Right cardiac atrium (tissue), 5 donors: ENCODE measurements around the gene PTPRD. TPM values are rescaled to one million over a fixed set of nuclear protein-coding genes. Genes with fewer than 3 reads are reported as not detected.

Experiments used
- ATAC-seq, 2 donors: fragments of 200-7000 bp; cut with Tn5 transposase; one replicate each; pipeline versions ENCODE4 v1.8.0 to v1.9.1; 2020; ENCODE audit warnings: moderate library complexity in 2 of 2, mild to moderate bottlenecking in 1 of 2
- DNase-seq, 3 donors: peaks; one replicate each; pipeline ENCODE4 v3.0.0-alpha.2; 2020
- H3K27ac ChIP-seq: one replicate; pipeline ENCODE4 v1.5.1; 2013; ENCODE audit warnings: mild to moderate bottlenecking, low read length, control low read depth, moderate library complexity
- H3K27me3 ChIP-seq: one replicate; pipeline ENCODE4 v1.6.1; 2013; ENCODE audit not compliant: control insufficient read depth, insufficient read depth
- H3K4me1 ChIP-seq: one replicate; pipeline ENCODE4 v1.6.1; 2013; ENCODE audit warnings: low read length; ENCODE audit not compliant: control insufficient read depth, insufficient read depth
- H3K4me3 ChIP-seq: one replicate; pipeline ENCODE4 v1.5.1; 2013; ENCODE audit warnings: low read length, control low read depth
- H3K9me3 ChIP-seq: one replicate; pipeline ENCODE4 v1.6.1; 2013; ENCODE audit warnings: low read length; ENCODE audit not compliant: control insufficient read depth
- WGBS: extraction: QIAGEN DNeasy Blood & Tissue Kit; methylation state at CpG from one replicate; pipeline ENCODE4 v1.1.7; 2013; 5-methylcytosine and 5-hydroxymethylcytosine counted together
- intact Hi-C, 4 donors: fragments of 100-400 bp; cut with DNase I; formaldehyde crosslinking; loops; one replicate each; pipeline versions ENCODE4 v1.11.0 to v1.14.0; 2022 to 2023
- polyA plus RNA-seq: library from polyadenylated mRNA; stranded (reverse); fragments of 200-250 nt; gene quantifications from one replicate; pipeline ENCODE4 v1.2.3, GENCODE V29; 2013
- total RNA-seq, 4 donors: library from RNA; stranded (reverse); fragmentation: NEBNext Ultra II Directional; extraction: Animal tissue kit (Norgen Biotek cat#: 25700); gene quantifications; one replicate each; pipeline ENCODE4 v1.2.1, GENCODE V29; 2021
- donor health status: healthy with polysubstance abuse.
- donor health status: DM: no; HTN: yes; CAD: no.
- donor health status: DM: no; HTN: no; CAD: no.
- donor health status: DM: no; HTN: yes; CAD: no; lungs with severe emphysema.
- donor health status: DM: yes; HTN: yes; CAD: no.

The PTPRD gene
- total and polyA plus RNA-seq, 5 donors: 1.3 to 11.8 (median 7.1) TPM

DNA sequence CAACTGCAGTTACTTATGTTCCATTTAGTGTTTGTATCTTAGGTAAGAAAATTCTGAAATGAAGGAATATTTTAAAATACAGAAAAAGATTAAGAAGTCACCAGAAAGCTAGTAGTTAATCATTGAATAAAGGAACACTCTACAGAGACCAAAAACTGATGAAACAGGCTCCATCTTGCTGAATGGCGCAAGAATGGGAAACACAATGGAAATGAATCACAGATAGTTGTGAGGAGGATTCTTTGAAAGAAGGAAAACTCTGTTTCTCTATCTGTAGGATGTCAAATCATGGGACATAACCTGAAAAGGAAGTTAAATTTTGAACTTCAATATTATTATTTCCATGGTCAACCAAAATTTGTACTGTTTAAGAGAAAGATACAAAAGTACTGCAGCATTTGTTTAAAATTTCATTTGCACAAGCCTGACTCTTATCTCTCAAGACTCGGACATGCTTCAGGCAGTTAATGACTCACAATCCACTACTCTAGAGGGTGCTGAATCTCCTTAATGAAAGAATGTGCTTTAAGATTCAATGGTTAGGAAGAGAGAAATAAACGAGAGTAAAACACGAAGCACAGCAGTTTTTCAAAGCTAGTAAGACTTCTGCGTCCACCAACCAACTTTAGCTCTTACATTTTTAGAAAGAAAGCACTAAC lies 1748.8 kb downstream of the PTPRD start:
- WGBS: 53% methylated on average over 5 of the region's 5 CpGs
- Histone ChIP-seq H3K4me1 (no peaks in the 10 kb centered on the region), H3K27ac (no peak overlapping the region), H3K9me3 (no peaks in the 10 kb centered on the region), H3K4me3 (no peak overlapping the region), H3K27me3 (no peaks in the 10 kb centered on the region)
- DNase-seq (no peak), ATAC-seq (peak in 1 of 2 donors; percentile 42)
- intact Hi-C loops: no loop called here

DNA sequence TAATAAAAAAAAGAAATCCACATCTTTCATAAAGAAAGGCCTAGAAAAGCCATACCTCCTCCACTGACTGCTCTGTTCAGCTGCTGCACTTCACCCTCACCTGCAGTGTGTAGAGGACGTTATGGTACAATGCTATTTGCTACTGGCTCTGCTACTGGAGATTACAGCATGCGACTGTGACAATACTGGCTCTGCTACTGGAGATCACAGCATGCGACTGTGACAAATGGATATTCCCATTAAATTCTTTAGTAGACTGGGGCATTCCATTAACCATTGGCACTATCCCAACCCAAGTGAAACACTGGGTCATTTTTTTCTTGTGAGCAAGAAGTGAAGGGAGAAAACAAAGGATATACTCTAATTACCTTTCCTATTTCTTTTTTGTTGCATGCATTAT lies 1749.7 kb downstream of the PTPRD start:
- Histone ChIP-seq H3K27me3 (no peaks in the 10 kb centered on the region), H3K27ac (no peak overlapping the region), H3K9me3 (no peaks in the 10 kb centered on the region), H3K4me3 (no peak overlapping the region), H3K4me1 (no peaks in the 10 kb centered on the region)
- no peak for ATAC-seq
- 58% methylated on average over 3 of the region's 3 CpGs for WGBS
- intact Hi-C loops: no loop called here
- DNase-seq: no peak

- no peak for ATAC-seq
- H3K4me1 ChIP-seq: no peaks in the 10 kb centered on the region
- intact Hi-C loops: no loop called here
- DNase-seq: no peak
- H3K27me3 ChIP-seq: no peaks in the 10 kb centered on the region
- H3K27ac ChIP-seq: no peak overlapping the region
- WGBS: 27% methylated on average over 4 of the region's 4 CpGs
- H3K9me3 ChIP-seq: no peaks in the 10 kb centered on the region
- no peak overlapping the region for H3K4me3 ChIP-seq
Observed at GRCh38 chr9:8860925-8861324, 1751.9 kb downstream of the PTPRD start.

GRCh38 chr9:8860086-8860485 lies 1752.7 kb downstream of the PTPRD start:
- H3K27ac ChIP-seq: no peak overlapping the region
- intact Hi-C loops: no loop called here

GRCh38 chr9:8859416-8859815 lies 1753.4 kb downstream of the PTPRD start:
- Histone ChIP-seq H3K27me3 (peaks cover 3% of the 10 kb centered on the region), H3K4me1 (no peaks in the 10 kb centered on the region), H3K27ac (no peak overlapping the region), H3K9me3 (no peaks in the 10 kb centered on the region), H3K4me3 (no peak overlapping the region)
- intact Hi-C loops: no loop called here
- ATAC-seq: no peak
- 46% methylated on average over 3 of the region's 3 CpGs for WGBS
- no peak for DNase-seq

More at GRCh38 chr9:8860086-8860485, 1752.7 kb downstream of the PTPRD start:
- H3K4me3 ChIP-seq: no peak overlapping the region
- no peak for ATAC-seq
- no peak for DNase-seq
- peaks cover 2% of the 10 kb centered on the region for H3K27me3 ChIP-seq
- no peaks in the 10 kb centered on the region for H3K4me1 ChIP-seq
- H3K9me3 ChIP-seq: no peaks in the 10 kb centered on the region

DNA sequence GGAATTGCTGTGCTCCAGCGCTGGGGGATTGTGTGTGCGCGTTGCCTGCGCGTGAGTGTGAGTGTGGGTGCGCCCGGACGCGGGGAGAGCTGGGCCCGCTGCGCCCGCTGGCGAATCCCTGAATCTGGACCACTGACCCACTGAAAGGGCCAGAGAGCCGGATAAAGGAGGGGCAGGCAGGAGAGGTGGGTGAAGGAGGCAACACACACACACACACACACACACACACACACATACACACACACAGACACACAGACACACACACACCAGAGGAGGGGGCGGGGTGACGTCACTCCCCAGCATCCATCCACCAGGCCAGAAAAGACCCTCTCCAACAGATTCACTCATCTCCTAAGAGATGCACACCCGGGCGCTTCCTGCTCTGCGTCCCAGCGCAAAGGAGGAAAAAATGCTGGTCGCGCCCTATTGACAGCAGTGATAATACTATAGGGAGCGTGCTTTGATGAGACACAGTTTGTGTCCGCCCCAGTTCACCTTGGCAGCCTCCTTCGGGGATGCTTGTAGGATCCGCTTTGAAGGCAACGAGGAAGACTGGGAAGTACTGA lies 1754.1 kb downstream of the PTPRD start:
- H3K27me3 ChIP-seq: peaks cover 3% of the 10 kb centered on the region
- 21% methylated on average over 27 of the region's 27 CpGs for WGBS
- ATAC-seq: peak; percentile 35 to 37
- DNase-seq: peak in 2 of 3 donors; percentile 6 to 56
- intact Hi-C loops: no loop called here
- no peak overlapping the region for H3K27ac ChIP-seq
- peak overlapping the region; percentile 54 for H3K4me3 ChIP-seq
- H3K4me1 ChIP-seq: no peaks in the 10 kb centered on the region
- no peaks in the 10 kb centered on the region for H3K9me3 ChIP-seq

GRCh38 chr9:8857926-8858595 lies 1754.7 kb downstream of the PTPRD start:
- Histone ChIP-seq H3K27me3 (peaks cover 3% of the 10 kb centered on the region), H3K4me1 (no peaks in the 10 kb centered on the region), H3K9me3 (no peaks in the 10 kb centered on the region), H3K4me3 (peak overlapping the region; percentile 54), H3K27ac (no peak overlapping the region)
- WGBS: under 1% methylated on average over 45 of the region's 45 CpGs
- DNase-seq (peak; percentile 78 to 90 (median 86)), ATAC-seq (peak; percentile 88 to 95)
- intact Hi-C loops: no loop called here

DNA sequence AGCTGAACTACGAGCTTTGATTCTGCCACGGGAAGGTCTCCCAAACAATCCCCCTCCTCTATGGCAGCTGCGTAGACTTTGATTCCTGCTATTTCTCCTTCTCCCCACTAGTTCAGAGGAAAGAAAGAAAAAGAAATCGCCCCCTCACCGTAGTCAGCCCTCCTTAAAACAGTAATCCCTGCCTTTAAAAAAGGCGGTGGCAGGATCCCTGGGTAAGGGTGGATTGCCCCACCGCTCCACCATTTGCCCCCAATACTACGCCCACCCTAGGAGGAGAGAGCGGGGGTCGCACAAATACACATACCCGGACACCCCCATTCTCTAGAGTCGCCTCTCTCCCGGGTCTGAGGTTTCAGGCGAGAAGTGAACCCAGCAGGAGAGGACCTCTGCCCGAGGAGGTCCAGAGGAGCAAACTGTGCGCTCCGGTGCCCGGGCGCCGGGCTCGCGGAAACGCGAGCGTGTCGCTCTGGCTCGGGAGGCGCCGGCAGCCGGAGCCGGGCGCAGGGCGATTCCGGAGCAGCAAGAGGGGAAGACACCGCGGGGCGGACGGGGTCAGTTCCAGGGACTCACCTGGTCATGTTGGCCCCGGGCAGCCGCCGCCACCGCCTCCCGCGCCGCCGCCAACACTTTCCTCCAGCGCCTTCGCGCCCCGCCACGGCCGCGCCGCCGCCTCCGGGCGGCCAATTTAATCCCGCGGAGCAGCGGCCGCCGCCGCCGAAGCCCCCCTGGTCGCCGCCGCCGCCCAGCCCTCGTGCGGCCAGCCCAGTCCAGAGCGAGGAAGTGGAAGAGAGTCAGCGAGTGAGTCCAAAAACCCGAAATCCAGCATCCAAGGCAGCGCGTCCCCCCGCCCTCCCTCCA lies 1755.5 kb downstream of the PTPRD start:
- Histone ChIP-seq H3K4me3 (peak overlapping the region; percentile 54), H3K27ac (no peak overlapping the region), H3K27me3 (peaks cover 3% of the 10 kb centered on the region), H3K9me3 (no peaks in the 10 kb centered on the region), H3K4me1 (no peaks in the 10 kb centered on the region)
- ATAC-seq (peak; percentile 43 to 67), DNase-seq (peak; percentile 22 to 66 (median 43))
- under 1% methylated on average over 76 of the region's 76 CpGs for WGBS
- intact Hi-C loops: no loop called here

- peaks cover 3% of the 10 kb centered on the region for H3K27me3 ChIP-seq
- 14% methylated on average over 9 of the region's 9 CpGs for WGBS
- no peak overlapping the region for H3K27ac ChIP-seq
- peak overlapping the region; percentile 54 for H3K4me3 ChIP-seq
- no peaks in the 10 kb centered on the region for H3K9me3 ChIP-seq
- no peaks in the 10 kb centered on the region for H3K4me1 ChIP-seq
- DNase-seq (no peak), ATAC-seq (no peak)
- intact Hi-C loops: no loop called here
Observed at GRCh38 chr9:8856396-8857067, 1756.3 kb downstream of the PTPRD start.

GRCh38 chr9:8855046-8855445 lies 1757.8 kb downstream of the PTPRD start:
- DNase-seq: no peak
- ATAC-seq: no peak
- Histone ChIP-seq H3K9me3 (no peaks in the 10 kb centered on the region), H3K4me3 (no peak overlapping the region), H3K27me3 (peaks cover 3% of the 10 kb centered on the region), H3K27ac (no peak overlapping the region), H3K4me1 (no peaks in the 10 kb centered on the region)
- WGBS: 70% methylated on average over 1 of the region's 1 CpG
- intact Hi-C loops: no loop called here
